SK-N-SH (cell line): Measurements from ENCODE around the gene GNG13. TPM values are rescaled to one million over a fixed set of nuclear protein-coding genes. Genes with fewer than 3 reads are reported as not detected.

Source experiments
- CTCF ChIA-PET: fragments of 300-600, 350-600 bp; formaldehyde crosslinking; extraction: SDS; loops from one replicate; lab custom pipeline; 2021; lab: Yijun Ruan, JAX
- POLR2A ChIA-PET: fragments of 350-600 bp; sonication (Branson Sonifier 250); formaldehyde crosslinking; extraction: SDS; loops from one replicate; lab custom pipeline; 2020; ENCODE audit warnings: antibody characterized with exemption, inconsistent platforms; lab: Yijun Ruan, JAX
- DNase-seq: peaks from one replicate; pipeline ENCODE4 v3.0.0; 2012
- H2AFZ ChIP-seq: fragments of 200-600 bp; sonication (generic); 2 replicates; pipeline ENCODE4 v1.8.1; 2016; ENCODE audit warnings: antibody characterized with exemption, mild to moderate bottlenecking, low read depth
- H3F3A ChIP-seq: fragments of 200-600 bp; sonication (generic); replicated peaks from 2 replicates; pipeline ENCODE3; 2016; ENCODE audit warnings: antibody characterized with exemption, mild to moderate bottlenecking; ENCODE audit not compliant: insufficient read depth
- H3K27ac ChIP-seq, 2 experiments: fragments of 200-500 bp in 1 of 2; fragments of 200-600 bp in 1 of 2; sonication (Bioruptor generic) in 1 of 2; sonication (generic), shearing (Covaris generic) in 1 of 2; 2 replicates each; pipeline versions ENCODE4 v1.5.1 to v1.6.1; 2014 to 2016; ENCODE audit warnings: low read depth in 2 of 2, inconsistent platforms in 1 of 2, low read length in 1 of 2, mild to moderate bottlenecking in 1 of 2, mixed read lengths in 1 of 2
- H3K27me3 ChIP-seq: fragments of 200-600 bp; sonication (generic), shearing (Covaris generic); 2 replicates; pipeline ENCODE4 v1.6.1; 2016; ENCODE audit warnings: mixed run types; ENCODE audit not compliant: insufficient read depth
- H3K36me3 ChIP-seq, 2 experiments: fragments of 200-500 bp in 1 of 2; fragments of 200-600 bp in 1 of 2; sonication (Bioruptor generic) in 1 of 2; sonication (generic) in 1 of 2; replicated peaks in 1 of 2; 2 replicates each; pipeline versions ENCODE3 to v1.5.1; 2014 to 2016; ENCODE audit warnings: low read length in 1 of 2, mild to moderate bottlenecking in 1 of 2; ENCODE audit not compliant: insufficient read depth in 2 of 2, control insufficient read depth in 1 of 2
- H3K4me1 ChIP-seq, 2 experiments: fragments of 200-500 bp in 1 of 2; fragments of 200-600 bp in 1 of 2; sonication (Bioruptor generic) in 1 of 2; sonication (generic), shearing (Covaris generic) in 1 of 2; 2 replicates each; pipeline versions ENCODE4 v1.5.1 to v1.6.1; 2014 to 2016; ENCODE audit warnings: low read depth in 1 of 2, low read length in 1 of 2, mixed run types in 1 of 2; ENCODE audit not compliant: insufficient read depth in 2 of 2, control insufficient read depth in 1 of 2
- H3K4me2 ChIP-seq: fragments of 200-600 bp; sonication (generic), shearing (Covaris generic); 2 replicates; pipeline ENCODE4 v1.6.1; 2017; ENCODE audit warnings: mixed run types
- H3K4me3 ChIP-seq, 2 experiments: fragments of 200-500 bp in 1 of 2; fragments of 200-600 bp in 1 of 2; sonication (Bioruptor generic) in 1 of 2; sonication (generic), shearing (Covaris generic) in 1 of 2; 2 replicates each; pipeline versions ENCODE4 v1.5.1 to v1.8.1; 2014 to 2016; ENCODE audit warnings: low read depth in 2 of 2, inconsistent platforms in 1 of 2, low read length in 1 of 2, mild to moderate bottlenecking in 1 of 2, mixed read lengths in 1 of 2, moderate library complexity in 1 of 2
- H3K79me2 ChIP-seq: fragments of 200-600 bp; sonication (generic); 2 replicates; pipeline ENCODE4 v1.8.1; 2017; ENCODE audit warnings: mild to moderate bottlenecking; ENCODE audit not compliant: insufficient read depth
- H3K9ac ChIP-seq: fragments of 200-600 bp; sonication (generic); 2 replicates; pipeline ENCODE4 v1.6.1; 2017; ENCODE audit warnings: mixed run types
- H3K9me2 ChIP-seq: fragments of 200-600 bp; sonication (generic); 2 replicates; pipeline ENCODE4 v1.6.1; 2017; ENCODE audit warnings: mixed run types
- H3K9me3 ChIP-seq: fragments of 200-600 bp; sonication (generic); 2 replicates; pipeline ENCODE4 v1.6.1; 2017; ENCODE audit warnings: mixed run types, mild to moderate bottlenecking, moderate library complexity
- H4K20me1 ChIP-seq: fragments of 200-600 bp; sonication (generic); 2 replicates; pipeline ENCODE4 v1.6.1; 2017; ENCODE audit warnings: mild to moderate bottlenecking, mixed run types; ENCODE audit not compliant: insufficient read depth
- ELF1 ChIP-seq: IDR thresholded peaks from 2 replicates; pipeline ENCODE4 v1.4.0; 2012
- EZH2phosphoT487 ChIP-seq: fragments of 200-600 bp; sonication (generic); IDR thresholded peaks from 2 replicates; pipeline ENCODE4 v1.6.1; 2017; ENCODE audit warnings: low read depth, mixed run types, mild to moderate bottlenecking, antibody characterized with exemption, moderate library complexity, borderline replicate concordance
- FOXJ3 ChIP-seq: sonication (generic); formaldehyde crosslinking; IDR thresholded peaks from 2 replicates; pipeline ENCODE4 v1.5.1; 2020; ENCODE audit warnings: mild to moderate bottlenecking, missing genetic modification reagents
- FOXM1 ChIP-seq: IDR thresholded peaks from 2 replicates; pipeline ENCODE4 v1.4.0; 2012; ENCODE audit warnings: low read depth, mild to moderate bottlenecking
- GATA2 ChIP-seq: sonication (generic); formaldehyde crosslinking; IDR thresholded peaks from 2 replicates; pipeline ENCODE4 v1.5.0; 2020; ENCODE audit warnings: mild to moderate bottlenecking, missing genetic modification reagents
- JUND ChIP-seq: IDR thresholded peaks from 2 replicates; pipeline ENCODE4 v1.4.0; 2012
- NRF1 ChIP-seq: IDR thresholded peaks from 2 replicates; pipeline ENCODE4 v1.6.1; 2012; ENCODE audit warnings: low read depth, mild to moderate bottlenecking, low read length
- POLR2AphosphoS5 ChIP-seq: IDR thresholded peaks from 2 replicates; pipeline ENCODE4 v1.6.1; 2012; ENCODE audit warnings: low read depth, low read length
- RAD21 ChIP-seq: IDR thresholded peaks from 2 replicates; pipeline ENCODE4 v1.6.1; 2012; ENCODE audit warnings: mild to moderate bottlenecking, low read length
- RCOR1 ChIP-seq: fragments of 150-350 bp; IDR thresholded peaks from 2 replicates; pipeline ENCODE4 v1.6.1; 2017; ENCODE audit warnings: antibody characterized with exemption, low read length
- RFX5 ChIP-seq: IDR thresholded peaks from 2 replicates; pipeline ENCODE4 v1.6.1; 2012; ENCODE audit warnings: mild to moderate bottlenecking, improper control_type of control experiment, low read length
- RXRA ChIP-seq: IDR thresholded peaks from 2 replicates; pipeline ENCODE4 v1.4.0; 2012; ENCODE audit warnings: low read depth, mild to moderate bottlenecking, borderline replicate concordance
- TCF12 ChIP-seq: IDR thresholded peaks from 2 replicates; pipeline ENCODE4 v1.4.0; 2012
- TEAD4 ChIP-seq: IDR thresholded peaks from 2 replicates; pipeline ENCODE4 v1.4.0; 2012; ENCODE audit warnings: mild to moderate bottlenecking, borderline replicate concordance; ENCODE audit not compliant: insufficient read depth
- YY1 ChIP-seq: IDR thresholded peaks from 2 replicates; pipeline ENCODE4 v1.4.0; 2012; ENCODE audit warnings: low read depth, mild to moderate bottlenecking
- ZBTB33 ChIP-seq: IDR thresholded peaks from 2 replicates; pipeline ENCODE4 v1.4.0; 2012; ENCODE audit warnings: low read depth, borderline replicate concordance
- WGBS: methylation state at CpG from one replicate; pipeline ENCODE4 v1.1.6; 2017; ENCODE audit warnings: low lambda C conversion rate; 5-methylcytosine and 5-hydroxymethylcytosine counted together
- polyA plus RNA-seq, 3 experiments: library from polyadenylated mRNA; depleted of rRNA; stranded (reverse); fragments of >200 nt; gene quantifications; 2 replicates each; pipeline ENCODE4 v1.2.3, GENCODE V29; 2012
- TF ChIP-seq, protein P1 (sequence below): IDR thresholded peaks from 2 replicates; pipeline ENCODE4 v1.4.0; 2012; ENCODE audit warnings: low read depth, borderline replicate concordance
- TF ChIP-seq, protein P2 (sequence below): IDR thresholded peaks from 2 replicates; pipeline ENCODE4 v1.6.1; 2012; ENCODE audit warnings: mild to moderate bottlenecking, low read depth, low read length, moderate library complexity

Gene GNG13
- polyA plus RNA-seq, 1 of the 3 experiments (the other 2 are of a cell fraction) = not detected

DNA sequence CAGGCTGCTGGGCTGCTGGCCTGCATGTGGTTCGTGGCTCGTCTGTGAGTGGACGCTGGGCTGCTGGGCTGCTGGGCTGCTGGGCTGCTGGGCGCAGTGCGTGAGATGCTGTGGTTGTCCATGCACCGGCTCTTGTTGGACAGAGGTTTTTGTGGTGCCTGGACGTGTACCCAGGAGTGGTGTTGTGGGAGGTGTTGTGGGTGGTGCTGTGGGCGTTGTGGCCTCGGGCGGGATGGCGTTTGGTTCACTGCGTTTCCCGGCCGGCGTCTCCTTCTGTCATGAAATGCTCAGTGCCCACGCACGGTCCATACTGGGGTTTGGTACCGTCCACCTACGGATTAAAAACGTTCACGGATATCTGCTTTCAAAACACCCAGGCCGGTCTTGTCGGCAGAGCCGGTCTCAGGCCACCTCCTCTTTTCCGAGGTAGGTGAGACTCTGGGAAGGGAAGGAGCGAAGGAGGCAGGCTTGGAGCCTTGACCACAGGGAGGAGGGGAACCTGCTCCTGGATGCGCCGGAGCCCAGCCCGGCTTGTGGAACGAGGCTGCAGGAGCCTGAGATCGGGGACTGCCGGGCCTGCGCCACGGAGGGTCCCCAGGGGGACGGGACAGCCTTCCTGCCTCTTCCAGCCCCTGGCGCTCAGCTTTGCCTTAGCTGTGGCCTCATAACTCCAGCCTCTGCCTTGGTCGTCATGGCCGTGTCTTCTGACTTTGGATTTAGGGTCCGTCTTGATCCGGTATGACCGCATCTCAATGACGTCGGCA is 29.8 kb upstream of the GNG13 start (continued):
- TF ChIP-seq EZH2phosphoT487 (no peak), TEAD4 (no peak)
- TF ChIP-seq, protein P1, sequence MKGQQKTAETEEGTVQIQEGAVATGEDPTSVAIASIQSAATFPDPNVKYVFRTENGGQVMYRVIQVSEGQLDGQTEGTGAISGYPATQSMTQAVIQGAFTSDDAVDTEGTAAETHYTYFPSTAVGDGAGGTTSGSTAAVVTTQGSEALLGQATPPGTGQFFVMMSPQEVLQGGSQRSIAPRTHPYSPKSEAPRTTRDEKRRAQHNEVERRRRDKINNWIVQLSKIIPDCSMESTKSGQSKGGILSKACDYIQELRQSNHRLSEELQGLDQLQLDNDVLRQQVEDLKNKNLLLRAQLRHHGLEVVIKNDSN = no peak
- TF ChIP-seq, all 33 proteins: peak for 0

- no peak for TF ChIP-seq RXRA
- TF ChIP-seq, protein P1 = no peak
- no peak for TF ChIP-seq POLR2AphosphoS5
- TF ChIP-seq YY1 = no peak
- TF ChIP-seq ZBTB33 = no peak
- TF ChIP-seq TEAD4 = no peak
- no peak for TF ChIP-seq RFX5
- no peak for TF ChIP-seq NRF1
- no peak for TF ChIP-seq JUND
- no peak for TF ChIP-seq TCF12
- no peak for TF ChIP-seq GATA2 (CRISPR knock-in tag)
- TF ChIP-seq FOXJ3 (CRISPR knock-in tag) = no peak
- no peak for TF ChIP-seq RCOR1
- no peak for TF ChIP-seq FOXM1
- TF ChIP-seq, protein P2, sequence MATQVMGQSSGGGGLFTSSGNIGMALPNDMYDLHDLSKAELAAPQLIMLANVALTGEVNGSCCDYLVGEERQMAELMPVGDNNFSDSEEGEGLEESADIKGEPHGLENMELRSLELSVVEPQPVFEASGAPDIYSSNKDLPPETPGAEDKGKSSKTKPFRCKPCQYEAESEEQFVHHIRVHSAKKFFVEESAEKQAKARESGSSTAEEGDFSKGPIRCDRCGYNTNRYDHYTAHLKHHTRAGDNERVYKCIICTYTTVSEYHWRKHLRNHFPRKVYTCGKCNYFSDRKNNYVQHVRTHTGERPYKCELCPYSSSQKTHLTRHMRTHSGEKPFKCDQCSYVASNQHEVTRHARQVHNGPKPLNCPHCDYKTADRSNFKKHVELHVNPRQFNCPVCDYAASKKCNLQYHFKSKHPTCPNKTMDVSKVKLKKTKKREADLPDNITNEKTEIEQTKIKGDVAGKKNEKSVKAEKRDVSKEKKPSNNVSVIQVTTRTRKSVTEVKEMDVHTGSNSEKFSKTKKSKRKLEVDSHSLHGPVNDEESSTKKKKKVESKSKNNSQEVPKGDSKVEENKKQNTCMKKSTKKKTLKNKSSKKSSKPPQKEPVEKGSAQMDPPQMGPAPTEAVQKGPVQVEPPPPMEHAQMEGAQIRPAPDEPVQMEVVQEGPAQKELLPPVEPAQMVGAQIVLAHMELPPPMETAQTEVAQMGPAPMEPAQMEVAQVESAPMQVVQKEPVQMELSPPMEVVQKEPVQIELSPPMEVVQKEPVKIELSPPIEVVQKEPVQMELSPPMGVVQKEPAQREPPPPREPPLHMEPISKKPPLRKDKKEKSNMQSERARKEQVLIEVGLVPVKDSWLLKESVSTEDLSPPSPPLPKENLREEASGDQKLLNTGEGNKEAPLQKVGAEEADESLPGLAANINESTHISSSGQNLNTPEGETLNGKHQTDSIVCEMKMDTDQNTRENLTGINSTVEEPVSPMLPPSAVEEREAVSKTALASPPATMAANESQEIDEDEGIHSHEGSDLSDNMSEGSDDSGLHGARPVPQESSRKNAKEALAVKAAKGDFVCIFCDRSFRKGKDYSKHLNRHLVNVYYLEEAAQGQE = no peak
- TF ChIP-seq RAD21 = no peak
- TF ChIP-seq ELF1 = no peak
- Histone ChIP-seq H3K9me3 (no peaks in the 10 kb centered on the region), H3K27me3 (peaks cover 42% of the 10 kb centered on the region), H2AFZ (no peak overlapping the region), H4K20me1 (no peaks in the 10 kb centered on the region), H3K9ac (no peak overlapping the region), H3F3A (no peaks in the 10 kb centered on the region), H3K9me2 (no peaks in the 10 kb centered on the region), H3K4me2 (no peak overlapping the region), H3K79me2 (no peaks in the 10 kb centered on the region), H3K4me3 (no peak overlapping the region), H3K4me1 (peaks cover 0 to 5% of the 10 kb centered on the region in 2 experiments; a peak in 2 of 4 replicates), H3K36me3 (no peaks in the 10 kb centered on the region), H3K27ac (no peak overlapping the region)
- ChIA-PET POLR2A (no interaction called here), CTCF (interaction anchor here (2.1 kb wide), 1 partner anchor 226 kb away, joined by 5 read pairs; no protein-coding TSS in a partner anchor)
- 50% methylated on average over 16 of the region's 17 CpGs for WGBS
- no peak for DNase-seq
These were observed 28.4 kb upstream of the GNG13 start for GRCh38 chr16:828891-829290.
